Measurements from ENCODE around the gene NOP9. TPM values are rescaled to one million over a fixed set of nuclear protein-coding genes. Genes with fewer than 3 reads are reported as not detected.

The NOP9 gene
- total and polyA plus RNA-seq, 7 donors, result 7.8 to 29.0 (median 14.6) TPM

- 93 to 97% methylated on average over 19 of the region's 19 CpGs for WGBS, 2 donors
- H3K4me3 ChIP-seq, result no peak overlapping the region
- H3K9me3 ChIP-seq, result no peaks in the 10 kb centered on the region
- no peaks in the 10 kb centered on the region for H3K27me3 ChIP-seq
- no peak for DNase-seq
- H3K36me3 ChIP-seq, result no peaks in the 10 kb centered on the region
- no peak overlapping the region for H3K27ac ChIP-seq
- intact Hi-C loops (cut with DNase I), result no loop called here
- H3K4me1 ChIP-seq, result no peaks in the 10 kb centered on the region
- TF ChIP-seq POLR2A (IDR thresholded peaks at IDR 0.05) (no peak), POLR2AphosphoS5 (IDR thresholded peaks at IDR 0.05) (no peak), EP300 (IDR thresholded peaks at IDR 0.05) (no peak), CTCF (IDR thresholded peaks at IDR 0.05) (no peak)
Measured at GRCh38 chr14:24254630-24255392, 44.8 kb upstream of the NOP9 start.

GRCh38 chr14:24255438-24255837 lies 44.2 kb upstream of the NOP9 start:
- intact Hi-C loops (cut with DNase I), result no loop called here
- Histone ChIP-seq H3K4me1 (no peaks in the 10 kb centered on the region), H3K4me3 (no peak overlapping the region), H3K27ac (no peak overlapping the region), H3K27me3 (no peaks in the 10 kb centered on the region), H3K9me3 (no peaks in the 10 kb centered on the region), H3K36me3 (no peaks in the 10 kb centered on the region)
- 90% methylated on average over 8 of the region's 8 CpGs for WGBS, 2 donors
- no peak for TF ChIP-seq POLR2AphosphoS5 (IDR thresholded peaks at IDR 0.05)
- no peak for TF ChIP-seq POLR2A (IDR thresholded peaks at IDR 0.05)
- no peak for TF ChIP-seq EP300 (IDR thresholded peaks at IDR 0.05)
- TF ChIP-seq CTCF (IDR thresholded peaks at IDR 0.05), result no peak
- no peak for DNase-seq

- TF ChIP-seq EP300 (IDR thresholded peaks at IDR 0.05) (no peak), POLR2A (IDR thresholded peaks at IDR 0.05) (no peak), CTCF (IDR thresholded peaks at IDR 0.05) (no peak), POLR2AphosphoS5 (IDR thresholded peaks at IDR 0.05) (no peak)
- H3K4me3 ChIP-seq, result no peak overlapping the region
- no peak for DNase-seq
- no peaks in the 10 kb centered on the region for H3K27me3 ChIP-seq
- intact Hi-C loops (cut with DNase I), result no loop called here
- H3K36me3 ChIP-seq, result no peaks in the 10 kb centered on the region
- 95 to 96% methylated on average over 12 of the region's 12 CpGs for WGBS, 2 donors
- H3K4me1 ChIP-seq, result no peaks in the 10 kb centered on the region
- H3K27ac ChIP-seq, result no peak overlapping the region
- H3K9me3 ChIP-seq, result no peaks in the 10 kb centered on the region
Measured at GRCh38 chr14:24255931-24256711, 43.5 kb upstream of the NOP9 start.

GRCh38 chr14:24256960-24257359 lies 42.7 kb upstream of the NOP9 start:
- DNase-seq, result no peak
- intact Hi-C loops (cut with DNase I), result no loop called here
- WGBS, 2 donors, result 86 to 87% methylated on average over 4 of the region's 4 CpGs
- H3K4me1 ChIP-seq, result no peaks in the 10 kb centered on the region
- no peaks in the 10 kb centered on the region for H3K9me3 ChIP-seq
- TF ChIP-seq EP300 (IDR thresholded peaks at IDR 0.05) (no peak), POLR2A (IDR thresholded peaks at IDR 0.05) (no peak), CTCF (IDR thresholded peaks at IDR 0.05) (no peak), POLR2AphosphoS5 (IDR thresholded peaks at IDR 0.05) (no peak)
- H3K4me3 ChIP-seq, result no peak overlapping the region
- no peaks in the 10 kb centered on the region for H3K27me3 ChIP-seq
- H3K27ac ChIP-seq, result no peak overlapping the region
- H3K36me3 ChIP-seq, result no peaks in the 10 kb centered on the region

All from sigmoid colon (tissue), 7 donors.